TTC549 (cell line): ENCODE data around the gene EZR.

ENCODE experiments used
- FAIRE-seq: peaks from 2 replicates; lab custom pipeline; 2012; peaks lifted over from hg19 to GRCh38; lab: Jason Lieb, UNC

Gene EZR

GRCh38 chr6:158775832-158776231, 43.3 kb downstream of the EZR start:
- FAIRE-seq, result no peak

GRCh38 chr6:158774717-158775449, 44.3 kb downstream of the EZR start:
- no peak for FAIRE-seq

GRCh38 chr6:158773581-158774449, 45.4 kb downstream of the EZR start:
- FAIRE-seq, result no peak

GRCh38 chr6:158772851-158773371, 46.3 kb downstream of the EZR start:
- no peak for FAIRE-seq

GRCh38 chr6:158772172-158772571, 47.0 kb downstream of the EZR start:
- FAIRE-seq, result no peak

- no peak for FAIRE-seq
Observed at GRCh38 chr6:158771399-158772152, 47.6 kb downstream of the EZR start.

GRCh38 chr6:158770533-158771330, 48.4 kb downstream of the EZR start:
- no peak for FAIRE-seq

GRCh38 chr6:158769771-158770432, 49.3 kb downstream of the EZR start:
- FAIRE-seq, result no peak

GRCh38 chr6:158769234-158769770, 49.9 kb downstream of the EZR start:
- FAIRE-seq, result no peak

GRCh38 chr6:158768436-158768835, 50.7 kb downstream of the EZR start:
- FAIRE-seq, result no peak

GRCh38 chr6:158767709-158768108, 51.5 kb downstream of the EZR start:
- no peak for FAIRE-seq

- FAIRE-seq, result no peak
Observed at GRCh38 chr6:158766621-158767455, 52.3 kb downstream of the EZR start.

- no peak for FAIRE-seq
Observed at GRCh38 chr6:158765499-158766068, 53.6 kb downstream of the EZR start.

- FAIRE-seq, result no peak
Observed at GRCh38 chr6:158764926-158765325, 54.2 kb downstream of the EZR start.

- no peak for FAIRE-seq
Observed at GRCh38 chr6:158764183-158764849, 54.9 kb downstream of the EZR start.

GRCh38 chr6:158763434-158764182, 55.6 kb downstream of the EZR start:
- no peak for FAIRE-seq

GRCh38 chr6:158762787-158763433, 56.3 kb downstream of the EZR start:
- FAIRE-seq, result no peak

- no peak for FAIRE-seq
Observed at GRCh38 chr6:158761746-158762145, 57.4 kb downstream of the EZR start.
